Sigmoid colon (tissue), 4 donors: ENCODE data around the gene MYO1C.

ENCODE experiments used
- EP300 ChIP-seq, 4 donors: sonication (generic); formaldehyde crosslinking; IDR thresholded peaks; one replicate each; pipeline ENCODE4 v1.6.1; 2017; ENCODE audit warnings: antibody characterized with exemption in 4 of 4
- TF ChIP-seq, protein P1 (sequence below), 4 experiments: fragments of 450-650 bp in 3 of 4; fragments of 200-600 bp in 1 of 4; IDR thresholded peaks; one replicate each; pipeline ENCODE4 v1.5.1; 2016 to 2019; ENCODE audit warnings: antibody characterized with exemption in 4 of 4, mild to moderate bottlenecking in 3 of 4, moderate library complexity in 2 of 4

- TF ChIP-seq, protein P1, sequence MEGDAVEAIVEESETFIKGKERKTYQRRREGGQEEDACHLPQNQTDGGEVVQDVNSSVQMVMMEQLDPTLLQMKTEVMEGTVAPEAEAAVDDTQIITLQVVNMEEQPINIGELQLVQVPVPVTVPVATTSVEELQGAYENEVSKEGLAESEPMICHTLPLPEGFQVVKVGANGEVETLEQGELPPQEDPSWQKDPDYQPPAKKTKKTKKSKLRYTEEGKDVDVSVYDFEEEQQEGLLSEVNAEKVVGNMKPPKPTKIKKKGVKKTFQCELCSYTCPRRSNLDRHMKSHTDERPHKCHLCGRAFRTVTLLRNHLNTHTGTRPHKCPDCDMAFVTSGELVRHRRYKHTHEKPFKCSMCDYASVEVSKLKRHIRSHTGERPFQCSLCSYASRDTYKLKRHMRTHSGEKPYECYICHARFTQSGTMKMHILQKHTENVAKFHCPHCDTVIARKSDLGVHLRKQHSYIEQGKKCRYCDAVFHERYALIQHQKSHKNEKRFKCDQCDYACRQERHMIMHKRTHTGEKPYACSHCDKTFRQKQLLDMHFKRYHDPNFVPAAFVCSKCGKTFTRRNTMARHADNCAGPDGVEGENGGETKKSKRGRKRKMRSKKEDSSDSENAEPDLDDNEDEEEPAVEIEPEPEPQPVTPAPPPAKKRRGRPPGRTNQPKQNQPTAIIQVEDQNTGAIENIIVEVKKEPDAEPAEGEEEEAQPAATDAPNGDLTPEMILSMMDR (IDR thresholded peaks at IDR 0.05), result no peak
- no peak for TF ChIP-seq EP300 (IDR thresholded peaks at IDR 0.05)
These were observed 6.8 kb downstream of the MYO1C start for GRCh38 chr17:1485423-1486376.
